HT-29 (cell line): ENCODE data around the gene ZFP62. TPM values are rescaled to one million over a fixed set of nuclear protein-coding genes. Genes with fewer than 3 reads are reported as not detected.
"Not testable (repeated sequence)": the region's sequence is repeated elsewhere in the genome, so short reads cannot be mapped to it uniquely, and the experiment has no call there.

Source experiments
- DNase-seq: peaks from one replicate; pipeline ENCODE4 v3.0.0-alpha.2; 2015; ENCODE audit warnings: low spot score
- total RNA-seq: library from RNA; depleted of rRNA; stranded (reverse); fragments of >200 nt; shearing (Covaris generic); gene quantifications from 2 replicates; pipeline ENCODE4 v1.2.3, GENCODE V29; 2014; rRNA removed

Gene ZFP62
- 9.9 and 15.9 TPM in 2 replicates for total RNA-seq

DNA sequence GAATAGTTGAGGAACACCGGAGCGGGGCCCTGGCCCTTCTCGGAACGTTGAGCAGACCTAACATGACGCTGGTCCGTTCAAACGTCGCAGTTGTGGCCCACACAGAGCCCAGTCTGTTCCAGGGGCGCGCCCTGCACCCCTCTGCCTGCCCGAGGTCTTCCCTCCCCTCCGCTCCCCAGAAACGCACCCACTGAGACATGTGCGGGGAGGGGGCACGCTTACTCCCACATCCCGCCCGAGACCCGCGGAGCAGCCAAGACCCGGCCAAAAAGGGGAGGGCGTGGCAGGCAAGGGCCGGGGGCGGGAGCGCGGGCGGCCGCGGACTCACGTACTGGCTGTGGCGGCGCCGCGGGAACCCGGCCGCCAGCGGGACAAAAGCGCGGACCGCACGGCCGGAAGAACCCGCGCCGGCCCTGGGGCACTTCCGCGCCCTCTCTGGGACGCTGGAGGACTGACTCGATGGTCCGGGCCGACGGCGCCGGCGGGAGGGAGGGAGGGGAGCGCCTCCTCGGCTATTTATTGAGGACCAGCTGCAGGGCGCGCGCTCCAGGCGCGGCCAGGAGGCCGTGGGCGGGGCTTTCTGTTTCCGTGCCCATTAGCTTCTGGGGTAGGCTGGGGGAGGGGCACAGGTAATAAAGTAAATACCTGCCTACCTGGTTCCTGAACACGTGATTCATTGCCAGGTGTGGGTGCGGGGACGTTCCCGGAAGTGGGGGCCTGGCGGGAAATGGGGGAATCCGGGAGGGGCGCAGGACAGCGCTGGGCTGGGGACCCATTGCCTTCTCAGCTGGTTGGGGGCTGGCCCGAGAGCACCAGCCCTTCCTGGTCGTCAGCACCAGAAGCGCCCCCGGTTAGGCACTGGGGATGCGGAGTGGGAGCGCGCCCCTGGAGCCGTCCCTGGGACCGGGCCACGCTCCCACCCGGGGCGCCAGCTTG, at the start of gene ZFP62:
Gene ZFP62, minus strand, starts transcription at position 390 of the 936 bp plus-strand sequence. Its CDS starts 57 bp downstream, at position 333.
- peak; percentile 97 for DNase-seq

GRCh38 chr5:180910735-180911134, 49.7 kb upstream of the ZFP62 start:
- no peak for DNase-seq

DNA sequence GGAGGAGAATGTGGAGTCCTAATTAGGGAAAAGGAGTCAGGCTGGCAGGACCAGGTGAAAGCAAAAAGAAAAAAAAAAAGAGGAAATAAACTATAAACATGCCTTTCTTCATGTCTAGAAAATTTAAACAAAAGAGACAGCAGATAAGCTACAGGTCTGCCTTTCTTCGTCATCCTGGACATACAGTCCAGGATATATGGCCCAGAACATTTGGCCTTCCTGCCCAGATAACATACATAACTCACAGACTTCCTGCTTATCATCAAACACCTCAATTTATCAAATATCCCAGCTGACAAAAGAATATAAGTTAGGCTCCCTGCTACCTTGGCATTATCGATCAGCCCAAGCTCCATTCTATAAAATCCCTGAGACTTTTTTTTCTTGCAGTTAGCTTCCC, 49.1 kb upstream of the ZFP62 start:
- no peak for DNase-seq

DNA sequence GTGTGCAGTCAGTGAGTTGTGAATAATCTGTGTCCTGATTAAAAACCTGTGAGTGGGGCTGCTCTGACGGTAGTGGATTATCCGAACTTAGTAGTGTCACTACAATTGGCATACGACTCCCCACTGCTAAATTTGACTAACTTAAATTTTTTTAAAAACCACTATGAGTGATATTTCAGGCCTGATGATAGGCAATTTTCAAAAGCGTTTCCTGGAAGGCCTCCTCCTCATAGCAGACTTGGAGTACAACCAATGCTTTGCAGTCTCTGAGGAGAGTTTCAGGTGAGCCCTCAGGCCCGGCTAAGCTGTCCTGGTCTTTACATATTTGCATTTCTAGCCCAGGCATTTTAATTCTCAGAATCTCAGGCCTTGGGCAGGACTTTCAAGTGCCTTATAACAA, 48.7 kb upstream of the ZFP62 start:
- no peak for DNase-seq

DNA sequence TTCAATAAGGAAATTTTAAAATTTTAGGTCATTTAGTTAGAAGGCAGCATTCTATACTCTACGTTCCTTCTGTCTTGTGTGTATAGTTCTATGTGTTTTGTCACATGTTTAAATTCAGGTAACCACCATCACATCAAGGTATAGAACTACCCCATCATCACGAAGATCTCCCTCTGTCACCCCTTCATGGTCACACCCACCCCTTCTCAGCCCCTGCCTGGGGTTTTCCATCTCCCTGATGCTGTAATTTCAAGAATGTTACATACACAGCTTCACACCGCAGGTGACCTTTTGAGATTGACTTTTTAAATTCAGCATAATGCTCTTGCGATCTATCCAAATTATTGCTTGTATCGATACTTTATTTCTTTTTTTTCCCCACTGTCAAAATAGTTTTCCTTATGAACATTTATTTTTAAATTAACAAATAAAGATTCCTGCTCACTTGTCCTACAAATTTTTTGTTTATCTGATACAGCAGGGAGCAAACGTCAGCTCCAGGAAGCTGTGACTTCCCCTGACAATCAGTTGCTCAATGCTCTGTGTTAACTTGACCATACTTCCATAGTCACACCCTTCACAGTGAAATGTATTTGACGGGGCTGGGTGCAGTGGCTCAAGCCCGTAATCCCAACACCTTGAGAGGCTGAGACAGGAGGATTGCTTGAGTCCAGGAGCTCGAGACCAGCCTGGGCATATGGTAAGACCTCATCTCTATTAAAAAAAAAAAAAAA, 48.1 kb upstream of the ZFP62 start:
- no peak for DNase-seq

DNA sequence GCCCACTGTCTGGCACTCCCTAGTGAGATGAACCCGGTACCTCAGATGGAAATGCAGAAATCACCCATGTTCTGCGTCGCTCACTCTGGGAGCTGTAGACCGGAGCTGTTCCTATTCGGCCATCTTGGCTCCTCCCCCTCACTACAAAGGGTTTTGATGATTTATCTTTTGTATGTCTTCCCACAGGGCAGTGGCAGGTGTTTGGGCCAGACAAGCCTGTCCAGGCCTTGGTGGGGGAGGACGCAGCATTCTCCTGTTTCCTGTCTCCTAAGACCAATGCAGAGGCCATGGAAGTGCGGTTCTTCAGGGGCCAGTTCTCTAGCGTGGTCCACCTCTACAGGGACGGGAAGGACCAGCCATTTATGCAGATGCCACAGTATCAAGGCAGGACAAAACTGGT, 47.3 kb upstream of the ZFP62 start:
- no peak for DNase-seq

- no peak for DNase-seq
These were observed 40.4 kb upstream of the ZFP62 start for GRCh38 chr5:180901319-180902009.

DNA sequence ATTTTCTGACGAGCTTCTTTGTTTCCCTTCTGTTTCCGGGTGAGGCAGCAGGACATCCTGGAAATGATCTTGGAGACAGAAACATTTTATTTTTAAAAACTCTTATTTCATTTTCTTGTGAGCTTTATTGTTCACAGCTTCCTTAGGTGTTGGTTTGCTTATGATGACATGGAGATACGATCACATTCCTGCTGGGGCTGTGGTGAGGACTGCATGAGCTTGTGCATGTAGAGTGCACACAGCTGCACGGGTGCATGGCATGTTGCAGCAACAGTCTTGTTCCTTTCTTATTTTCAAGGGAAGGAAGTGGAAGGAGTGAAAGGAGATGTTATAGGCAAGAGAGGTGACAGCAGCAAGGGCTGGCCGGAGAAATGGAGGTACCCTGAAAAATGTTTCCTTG, 39.1 kb upstream of the ZFP62 start:
- DNase-seq = no peak

GRCh38 chr5:180898621-180899246, 37.7 kb upstream of the ZFP62 start, which contains the start of gene BTNL8:
Gene BTNL8, plus strand, starts transcription at chr5:180899159. Its CDS starts 152 bp downstream, at chr5:180899311.
- DNase-seq = peak; percentile 63

DNA sequence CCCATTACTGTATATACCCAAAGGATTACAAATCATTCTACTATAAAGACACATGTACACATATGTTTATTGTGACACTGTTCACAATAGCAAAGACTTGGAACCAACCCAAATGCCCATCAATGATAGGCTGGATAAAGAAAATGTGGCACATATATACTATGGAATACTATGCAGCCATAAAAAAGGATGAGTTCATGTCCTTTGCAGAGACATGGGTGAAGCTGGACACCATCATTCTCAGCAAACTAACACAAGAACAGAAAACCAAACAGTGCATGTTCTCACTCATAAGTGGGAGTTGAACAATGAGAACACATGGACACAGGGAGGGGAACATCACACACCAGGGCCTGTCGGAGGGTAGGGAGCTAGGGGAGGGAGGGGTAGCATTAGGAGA, 34.3 kb upstream of the ZFP62 start:
- not testable (repeated sequence) for DNase-seq

DNA sequence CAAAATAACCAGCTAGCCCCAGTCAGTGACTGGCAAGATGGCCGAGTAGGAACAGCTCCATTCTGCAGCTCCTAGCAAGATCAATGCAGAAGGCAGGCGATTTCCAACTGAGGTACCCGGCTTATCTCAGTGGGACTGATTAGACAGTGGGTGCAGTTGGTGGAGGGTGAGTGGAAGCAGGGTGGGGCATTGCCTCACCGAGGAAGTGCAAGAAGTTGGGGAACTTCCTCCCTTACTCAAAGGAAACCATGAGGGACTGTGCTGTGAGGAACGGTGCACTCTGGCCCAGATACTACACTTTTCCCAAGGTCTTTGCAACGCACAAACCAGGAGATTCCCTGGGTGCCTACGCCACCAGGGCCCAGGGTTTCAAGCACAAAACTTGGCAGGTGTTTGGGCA, 28.3 kb upstream of the ZFP62 start:
- DNase-seq = no peak

DNA sequence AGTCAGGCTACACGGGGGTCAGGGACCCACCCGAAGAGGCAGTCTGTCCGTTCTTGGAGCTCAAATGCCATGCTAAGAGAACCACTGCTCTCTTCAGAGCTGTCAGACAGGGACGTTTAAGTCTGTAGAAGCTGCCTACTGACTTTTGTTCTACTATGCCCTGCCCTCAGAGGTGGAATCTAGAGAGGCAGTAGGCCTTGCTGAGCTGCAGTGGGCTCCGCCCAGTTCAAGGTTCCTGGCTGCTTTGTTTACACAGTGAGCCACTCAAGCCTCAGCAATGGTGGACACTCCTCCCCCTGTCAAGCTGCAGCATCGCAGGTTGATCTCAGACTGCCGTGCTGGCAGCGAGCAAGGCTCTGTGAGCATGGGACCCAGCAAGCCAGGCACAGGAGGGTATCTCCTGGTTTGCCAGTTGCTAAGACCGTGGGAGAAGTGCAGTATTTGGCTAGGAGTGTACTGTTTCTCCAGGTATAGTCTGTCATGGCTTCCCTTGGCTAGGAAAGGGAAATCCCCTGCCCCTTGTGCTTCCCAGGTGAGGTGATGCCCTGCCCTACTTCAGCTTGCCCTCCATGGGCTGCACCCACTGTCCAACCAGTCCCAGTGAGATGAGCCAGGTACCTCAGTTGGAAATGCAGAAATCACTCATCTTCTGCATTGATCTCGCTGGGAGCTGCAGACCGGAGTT, 24.9 kb upstream of the ZFP62 start:
- DNase-seq = peak; percentile 91

- DNase-seq = no peak
These were observed 14.9 kb upstream of the ZFP62 start for GRCh38 chr5:180875860-180876426.

GRCh38 chr5:180874804-180875582, 13.9 kb upstream of the ZFP62 start:
- no peak for DNase-seq

DNA sequence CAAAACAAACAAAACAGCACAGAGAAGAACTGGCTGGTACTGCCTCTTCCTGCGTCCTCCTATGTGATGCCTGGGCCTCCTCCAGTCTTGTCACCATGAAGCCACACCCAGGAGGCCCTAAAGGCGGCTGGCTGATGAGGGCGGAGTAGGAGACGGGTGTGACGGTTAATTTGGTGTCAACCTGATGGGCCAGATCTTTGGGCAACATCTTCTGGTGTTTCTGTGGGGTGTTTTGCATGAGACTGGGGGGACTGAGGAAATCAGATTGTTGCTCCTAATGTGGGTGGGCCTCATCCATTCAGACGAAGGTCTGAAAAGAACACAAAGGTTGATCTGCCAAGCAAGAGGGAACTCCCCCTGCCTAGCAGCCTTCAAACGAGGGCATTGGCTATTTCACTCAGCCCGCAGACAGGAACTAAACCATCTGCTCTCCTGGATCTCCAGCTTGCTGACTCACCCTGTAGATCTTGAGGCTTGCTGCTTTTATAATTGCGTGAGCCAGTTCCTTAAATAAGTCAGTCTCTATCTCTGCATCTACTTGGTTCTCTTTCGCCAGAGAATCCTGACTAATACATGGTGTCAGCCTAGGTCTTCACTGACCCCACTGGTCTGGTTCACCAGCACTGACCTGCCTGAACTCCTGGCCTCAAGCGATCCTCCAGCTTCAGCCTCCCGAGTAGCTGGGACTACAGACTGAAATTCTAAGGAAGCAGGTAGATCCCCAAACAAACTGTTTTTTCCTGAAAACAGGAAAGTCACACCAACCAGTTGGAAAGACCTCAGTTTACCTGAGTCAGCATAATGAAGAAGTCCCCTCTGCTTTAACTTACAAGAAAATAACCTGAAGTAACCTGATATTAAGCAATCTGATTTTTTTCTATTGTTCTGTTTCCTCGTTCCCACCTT, 12.8 kb upstream of the ZFP62 start:
- no peak for DNase-seq

DNA sequence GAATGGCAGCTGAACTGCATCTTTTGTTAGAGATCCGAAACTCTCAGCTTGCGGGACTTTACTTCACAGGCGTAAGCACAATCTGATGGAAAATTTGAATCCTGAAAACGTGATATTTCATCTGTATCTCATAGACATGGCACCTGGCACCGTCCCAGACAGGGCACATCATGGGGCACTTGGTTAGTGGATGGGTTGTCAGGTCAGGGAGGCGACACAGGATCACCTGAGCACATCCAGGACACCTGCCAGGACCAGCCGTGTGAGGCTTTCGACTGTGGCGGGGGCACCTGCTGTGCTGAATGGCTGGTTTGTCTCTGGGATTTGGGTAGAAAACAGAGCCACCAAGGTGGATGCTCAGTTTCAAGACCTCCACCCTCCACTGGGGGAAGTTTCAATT, 11.3 kb upstream of the ZFP62 start:
- no peak for DNase-seq

DNA sequence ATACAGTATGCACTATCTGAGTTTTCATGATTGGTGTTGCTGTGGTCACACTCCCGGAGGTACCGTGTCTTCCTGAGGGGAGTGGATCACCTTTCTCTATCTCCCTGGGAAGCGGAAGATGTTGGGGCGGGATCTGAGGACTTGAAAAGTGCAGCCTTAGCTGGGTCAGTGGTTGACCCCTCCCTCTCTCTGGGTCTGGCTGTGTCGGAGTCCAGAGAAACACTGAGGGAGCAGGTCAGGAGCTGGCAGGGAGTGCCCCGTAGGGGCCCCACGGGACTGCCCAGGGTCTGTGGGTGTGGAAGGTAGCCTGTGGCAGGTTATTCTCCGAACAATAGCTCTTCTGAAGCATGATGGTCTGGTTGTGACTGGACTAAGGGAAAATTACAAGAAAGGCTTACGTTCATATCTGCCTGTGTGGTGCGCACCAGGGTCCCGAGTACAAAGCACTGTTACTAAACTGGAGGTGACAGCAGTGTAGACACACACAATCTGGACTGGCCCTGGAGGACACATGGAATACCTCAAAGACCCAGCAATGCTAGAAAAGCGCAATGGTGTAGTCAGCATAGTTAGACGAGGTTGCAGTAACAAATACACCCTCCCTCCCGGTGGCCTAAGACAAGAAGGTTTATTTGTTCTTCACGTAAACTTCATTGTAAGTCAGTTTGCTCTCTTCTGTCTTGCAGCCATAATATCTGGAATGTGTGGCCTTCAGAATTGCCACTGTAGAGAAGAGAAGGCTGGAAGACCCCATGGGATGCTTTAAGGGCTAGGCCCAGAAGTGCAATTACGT, 9.4 kb upstream of the ZFP62 start:
- DNase-seq = no peak

GRCh38 chr5:180869587-180869986, 8.5 kb upstream of the ZFP62 start:
- no peak for DNase-seq
